ENCODE results near the gene GSE1.

The GSE1 gene

GRCh38 chr16:85641776-85642176, 28.7 kb downstream of the GSE1 start:
- TF ChIP-seq, protein P1, sequence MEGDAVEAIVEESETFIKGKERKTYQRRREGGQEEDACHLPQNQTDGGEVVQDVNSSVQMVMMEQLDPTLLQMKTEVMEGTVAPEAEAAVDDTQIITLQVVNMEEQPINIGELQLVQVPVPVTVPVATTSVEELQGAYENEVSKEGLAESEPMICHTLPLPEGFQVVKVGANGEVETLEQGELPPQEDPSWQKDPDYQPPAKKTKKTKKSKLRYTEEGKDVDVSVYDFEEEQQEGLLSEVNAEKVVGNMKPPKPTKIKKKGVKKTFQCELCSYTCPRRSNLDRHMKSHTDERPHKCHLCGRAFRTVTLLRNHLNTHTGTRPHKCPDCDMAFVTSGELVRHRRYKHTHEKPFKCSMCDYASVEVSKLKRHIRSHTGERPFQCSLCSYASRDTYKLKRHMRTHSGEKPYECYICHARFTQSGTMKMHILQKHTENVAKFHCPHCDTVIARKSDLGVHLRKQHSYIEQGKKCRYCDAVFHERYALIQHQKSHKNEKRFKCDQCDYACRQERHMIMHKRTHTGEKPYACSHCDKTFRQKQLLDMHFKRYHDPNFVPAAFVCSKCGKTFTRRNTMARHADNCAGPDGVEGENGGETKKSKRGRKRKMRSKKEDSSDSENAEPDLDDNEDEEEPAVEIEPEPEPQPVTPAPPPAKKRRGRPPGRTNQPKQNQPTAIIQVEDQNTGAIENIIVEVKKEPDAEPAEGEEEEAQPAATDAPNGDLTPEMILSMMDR (IDR thresholded peaks at IDR 0.05): no peak

DNA sequence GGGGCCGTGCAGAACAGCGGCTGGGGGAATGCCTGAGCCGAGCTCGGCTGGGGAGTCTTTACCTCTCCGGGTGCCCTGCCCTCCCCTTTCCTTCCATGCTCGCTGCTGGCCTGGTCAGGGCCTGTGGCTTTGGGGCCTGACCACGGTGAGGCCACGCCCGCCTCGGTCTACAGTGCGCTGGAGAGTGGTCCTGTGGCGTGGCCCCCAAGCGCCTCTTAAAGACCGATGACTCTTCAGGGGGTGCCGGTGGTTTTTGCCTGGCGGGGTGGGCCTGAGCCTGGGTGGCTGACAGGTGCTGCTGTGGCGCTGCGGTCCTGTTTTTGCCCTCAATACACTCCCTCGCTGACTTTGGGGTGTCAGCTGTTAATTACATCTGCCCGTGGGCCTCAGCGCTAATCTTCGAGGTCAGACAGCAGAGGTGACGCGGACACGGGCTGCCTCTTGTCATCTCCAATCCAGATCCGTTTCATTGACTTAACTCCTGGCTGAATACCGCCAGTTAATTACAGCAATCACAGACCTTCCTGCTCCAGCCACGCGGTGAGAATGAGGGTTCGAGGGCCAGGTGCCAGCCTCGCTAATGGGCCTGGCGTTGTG, 29.7 kb downstream of the GSE1 start:
- TF ChIP-seq, protein P1 (IDR thresholded peaks at IDR 0.05): no peak

DNA sequence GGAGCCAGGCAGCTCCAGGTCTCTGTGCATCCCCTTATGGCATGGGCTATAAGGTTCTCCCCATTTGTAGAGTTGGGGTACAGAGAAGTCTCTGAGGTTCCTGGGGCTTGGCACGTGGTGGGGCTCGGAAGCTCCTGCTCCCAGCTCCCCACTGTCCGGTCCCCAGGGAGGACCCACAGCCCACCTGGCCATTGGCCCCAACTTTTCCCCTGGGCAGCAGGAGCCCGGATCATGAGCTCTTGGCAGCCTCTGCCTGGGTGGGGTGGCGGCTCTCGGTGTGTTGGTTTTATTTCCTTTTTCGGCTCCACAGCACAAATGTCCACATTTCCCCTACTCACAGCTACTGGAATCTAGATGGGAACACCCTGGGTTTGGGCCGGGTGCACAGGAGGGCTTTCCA, 30.5 kb downstream of the GSE1 start:
- TF ChIP-seq, protein P1 (IDR thresholded peaks at IDR 0.05): no peak

- TF ChIP-seq, protein P1 (IDR thresholded peaks at IDR 0.05): no peak
Measured at GRCh38 chr16:85644093-85644712, 31.1 kb downstream of the GSE1 start.

DNA sequence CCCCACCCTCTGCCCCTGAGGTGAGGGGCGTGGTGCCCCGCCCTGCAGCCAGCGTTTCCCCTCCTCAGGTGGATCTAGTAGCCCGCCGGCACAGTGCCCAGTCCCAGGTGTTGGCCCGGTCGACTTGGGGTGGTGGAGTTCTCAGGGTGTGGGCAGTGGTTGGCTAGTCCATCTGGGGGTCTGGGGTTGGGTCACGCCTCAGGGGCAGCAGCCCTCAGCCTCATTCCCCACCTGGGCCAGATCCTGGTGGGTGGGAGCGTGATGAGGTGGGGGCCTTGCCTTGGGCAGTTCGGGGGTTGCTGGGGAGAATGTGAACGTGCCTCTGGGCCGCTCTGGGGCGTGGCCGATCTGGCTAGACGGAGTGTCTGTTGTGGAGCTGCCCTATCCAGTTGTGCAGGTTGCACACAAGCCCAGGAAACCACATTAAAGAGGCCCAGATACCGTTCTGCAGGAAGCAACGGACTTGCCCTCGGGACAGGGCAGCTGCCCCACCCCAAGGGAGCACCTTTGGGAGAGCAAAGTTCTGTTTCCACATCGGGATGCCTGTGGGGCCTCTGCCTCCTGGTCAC, 32.0 kb downstream of the GSE1 start:
- TF ChIP-seq, protein P1 (IDR thresholded peaks at IDR 0.05): no peak

GRCh38 chr16:85646358-85646907, 33.3 kb downstream of the GSE1 start:
- TF ChIP-seq, protein P1 (IDR thresholded peaks at IDR 0.05): no peak

GRCh38 chr16:85646976-85647375, 33.9 kb downstream of the GSE1 start:
- TF ChIP-seq, protein P1 (IDR thresholded peaks at IDR 0.05): no peak
